Colonic mucosa (tissue), 4 donors: ENCODE results near the gene TTLL11. TPM values are rescaled to one million over a fixed set of nuclear protein-coding genes. Genes with fewer than 3 reads are reported as not detected.

ENCODE experiments used
- DNase-seq: peaks from one replicate; pipeline ENCODE4 v3.0.0-alpha.2; 2020
- H3K27ac ChIP-seq: fragments of 200-600 bp; one replicate; pipeline ENCODE4 v1.8.0; 2021
- H3K27me3 ChIP-seq: fragments of 200-600 bp; one replicate; pipeline ENCODE4 v1.8.0; 2021
- H3K36me3 ChIP-seq: fragments of 200-600 bp; one replicate; pipeline ENCODE4 v1.8.0; 2021
- H3K4me1 ChIP-seq: fragments of 200-600 bp; one replicate; pipeline ENCODE4 v1.8.0; 2021; ENCODE audit warnings: mild to moderate bottlenecking
- H3K4me3 ChIP-seq: fragments of 200-600 bp; one replicate; pipeline ENCODE4 v1.8.0; 2021
- H3K9ac ChIP-seq, 2 donors: one replicate each; pipeline ENCODE4 v1.7.0; 2013; ENCODE audit warnings: control low read depth in 2 of 2, low read depth in 2 of 2, low read length in 2 of 2
- H3K9me3 ChIP-seq: fragments of 200-600 bp; one replicate; pipeline ENCODE4 v1.8.0; 2021
- CTCF ChIP-seq: fragments of 200-600 bp; IDR thresholded peaks from one replicate; pipeline ENCODE4 v1.8.0; 2022; ENCODE audit warnings: antibody characterized with exemption, mild to moderate bottlenecking
- intact Hi-C: fragments of 100-400 bp; cut with DNase I; formaldehyde crosslinking; loops from one replicate; pipeline ENCODE4 v1.14.1; 2022
- total RNA-seq, 2 donors: library from RNA; stranded (reverse); fragmentation: NEBNext Ultra II Directional in 1 of 2; extraction: Animal tissue kit (Norgen Biotek cat#: 25700) in 1 of 2; gene quantifications; one replicate each; pipeline ENCODE4 v1.2.1, GENCODE V29; 2021
- donor health status: healthy.
- donor health status: DM: no; HTN: no; CAD: no.
- donor health status: DM: no; HTN: no; CAD: no.

TTLL11 gene
- total RNA-seq, 2 donors from 2014 or later, result 5.1 to 5.5 TPM

GRCh38 chr9:122116448-122117173 lies 23.5 kb upstream of the TTLL11 start:
- Histone ChIP-seq H3K4me1 (no peaks in the 10 kb centered on the region), H3K27ac (no peak overlapping the region)
- intact Hi-C loops, result no loop called here

GRCh38 chr9:122116040-122116439 lies 22.9 kb upstream of the TTLL11 start:
- no peak for TF ChIP-seq CTCF
- no peaks in the 10 kb centered on the region for H3K4me1 ChIP-seq
- H3K36me3 ChIP-seq, result no peaks in the 10 kb centered on the region
- DNase-seq, result no peak
- no peak overlapping the region for H3K9ac ChIP-seq
- H3K27me3 ChIP-seq, result peaks cover 5% of the 10 kb centered on the region
- intact Hi-C loops, result no loop called here
- no peak overlapping the region for H3K4me3 ChIP-seq
- H3K27ac ChIP-seq, result no peak overlapping the region
- H3K9me3 ChIP-seq, result no peaks in the 10 kb centered on the region

More at GRCh38 chr9:122116448-122117173, 23.5 kb upstream of the TTLL11 start:
- no peak for TF ChIP-seq CTCF
- DNase-seq, result no peak
- no peak overlapping the region for H3K4me3 ChIP-seq
- no peaks in the 10 kb centered on the region for H3K36me3 ChIP-seq
- no peak overlapping the region for H3K9ac ChIP-seq
- no peaks in the 10 kb centered on the region for H3K9me3 ChIP-seq
- H3K27me3 ChIP-seq, result peaks cover 5% of the 10 kb centered on the region

GRCh38 chr9:122115176-122116035 lies 22.3 kb upstream of the TTLL11 start:
- Histone ChIP-seq H3K4me1 (no peaks in the 10 kb centered on the region), H3K36me3 (no peaks in the 10 kb centered on the region), H3K27ac (no peak overlapping the region), H3K9ac (no peak overlapping the region), H3K4me3 (no peak overlapping the region), H3K27me3 (peaks cover 5% of the 10 kb centered on the region), H3K9me3 (no peaks in the 10 kb centered on the region)
- TF ChIP-seq CTCF, result no peak
- intact Hi-C loops, result no loop called here
- no peak for DNase-seq

GRCh38 chr9:122113574-122113973 lies 20.5 kb upstream of the TTLL11 start:
- Histone ChIP-seq H3K9me3 (no peaks in the 10 kb centered on the region), H3K27ac (no peak overlapping the region), H3K4me3 (no peak overlapping the region), H3K9ac (no peak overlapping the region), H3K4me1 (no peaks in the 10 kb centered on the region), H3K27me3 (peaks cover 5% of the 10 kb centered on the region), H3K36me3 (no peaks in the 10 kb centered on the region)
- no peak for DNase-seq
- intact Hi-C loops, result no loop called here
- TF ChIP-seq CTCF, result no peak

- intact Hi-C loops, result no loop called here
Measured at GRCh38 chr9:122112238-122112637, 19.1 kb upstream of the TTLL11 start.

More at GRCh38 chr9:122112238-122112637, 19.1 kb upstream of the TTLL11 start:
- no peak for TF ChIP-seq CTCF
- Histone ChIP-seq H3K9me3 (no peaks in the 10 kb centered on the region), H3K9ac (no peak overlapping the region), H3K27ac (no peak overlapping the region), H3K27me3 (peaks cover 5% of the 10 kb centered on the region), H3K4me3 (no peak overlapping the region), H3K36me3 (no peaks in the 10 kb centered on the region), H3K4me1 (no peaks in the 10 kb centered on the region)
- no peak for DNase-seq
